NCI-H1417 treated with DMSO at 0.1 percent for 48 hours (cell line): Measurements from ENCODE around the gene CNPY4.
A peak's percentile ranks its signal among the peaks of the same experiment; 100 is the strongest.
"Not testable (repeated sequence)": the region's sequence is repeated elsewhere in the genome, so short reads cannot be mapped to it uniquely, and the experiment has no call there.

ENCODE experiments used
- DNase-seq: peaks from one replicate; lab custom pipeline; 2025; lab: John Stamatoyannopoulos, UW

The CNPY4 gene

GRCh38 chr7:100119970-100120732 lies 717 bp downstream of the CNPY4 start:
- no peak for DNase-seq

DNA sequence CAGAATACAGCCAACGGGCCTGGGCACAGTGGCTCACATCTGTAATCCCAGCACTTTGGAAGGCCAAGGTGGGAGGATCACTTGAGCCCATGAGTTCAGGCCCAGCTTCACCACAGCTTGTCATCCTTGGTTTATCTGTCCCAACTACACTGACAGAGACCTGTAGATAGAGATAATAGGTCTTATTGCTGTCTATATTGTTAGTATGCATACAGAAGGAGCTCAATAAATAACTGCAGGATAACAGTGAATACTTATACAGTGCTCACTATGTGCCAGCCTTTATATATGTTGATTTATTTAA lies 1.3 kb downstream of the CNPY4 start:
- no peak for DNase-seq

- peak; percentile 47 for DNase-seq
These were observed 2.6 kb downstream of the CNPY4 start for GRCh38 chr7:100122067-100122466.

DNA sequence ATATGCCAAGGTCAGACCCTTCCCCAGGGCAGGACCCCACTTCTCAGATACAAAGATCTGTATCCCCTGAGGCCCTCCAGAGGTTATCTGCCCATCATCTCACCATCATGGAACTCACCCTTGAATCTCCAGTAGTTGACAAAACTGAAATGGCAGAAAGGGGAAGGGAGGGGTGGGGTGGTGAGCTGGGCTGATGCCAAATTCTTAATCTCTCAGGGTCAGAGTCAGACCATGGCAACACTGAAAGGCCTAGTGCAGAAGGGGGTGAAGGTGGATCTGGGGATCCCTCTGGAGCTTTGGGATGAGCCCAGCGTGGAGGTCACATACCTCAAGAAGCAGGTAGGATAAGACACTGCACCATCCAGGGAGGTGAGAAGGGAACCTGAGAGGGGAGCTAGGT lies 3.1 kb downstream of the CNPY4 start:
- no peak for DNase-seq

DNA sequence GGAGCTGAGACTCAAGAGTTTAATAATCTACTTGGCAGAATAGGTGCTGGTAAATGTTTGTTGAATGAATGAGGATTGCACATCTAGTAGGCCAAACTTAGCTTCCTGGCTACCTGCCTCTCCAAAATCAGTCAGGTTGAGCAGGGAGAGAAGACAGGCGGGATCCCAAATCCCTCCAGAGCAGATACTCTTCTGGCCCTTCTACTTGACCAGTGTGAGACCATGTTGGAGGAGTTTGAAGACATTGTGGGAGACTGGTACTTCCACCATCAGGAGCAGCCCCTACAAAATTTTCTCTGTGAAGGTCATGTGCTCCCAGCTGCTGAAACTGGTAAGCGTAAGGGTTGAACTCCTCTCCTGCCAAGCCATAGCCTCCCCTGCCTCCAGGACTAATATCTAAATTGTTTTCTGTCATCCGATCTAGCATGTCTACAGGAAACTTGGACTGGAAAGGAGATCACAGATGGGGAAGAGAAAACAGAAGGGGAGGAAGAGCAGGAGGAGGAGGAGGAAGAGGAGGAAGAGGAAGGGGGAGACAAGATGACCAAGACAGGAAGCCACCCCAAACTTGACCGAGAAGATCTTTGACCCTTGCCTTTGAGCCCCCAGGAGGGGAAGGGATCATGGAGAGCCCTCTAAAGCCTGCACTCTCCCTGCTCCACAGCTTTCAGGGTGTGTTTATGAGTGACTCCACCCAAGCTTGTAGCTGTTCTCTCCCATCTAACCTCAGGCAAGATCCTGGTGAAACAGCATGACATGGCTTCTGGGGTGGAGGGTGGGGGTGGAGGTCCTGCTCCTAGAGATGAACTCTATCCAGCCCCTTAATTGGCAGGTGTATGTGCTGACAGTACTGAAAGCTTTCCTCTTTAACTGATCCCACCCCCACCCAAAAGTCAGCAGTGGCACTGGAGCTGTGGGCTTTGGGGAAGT lies 5.1 kb downstream of the CNPY4 start:
- no peak for DNase-seq

DNA sequence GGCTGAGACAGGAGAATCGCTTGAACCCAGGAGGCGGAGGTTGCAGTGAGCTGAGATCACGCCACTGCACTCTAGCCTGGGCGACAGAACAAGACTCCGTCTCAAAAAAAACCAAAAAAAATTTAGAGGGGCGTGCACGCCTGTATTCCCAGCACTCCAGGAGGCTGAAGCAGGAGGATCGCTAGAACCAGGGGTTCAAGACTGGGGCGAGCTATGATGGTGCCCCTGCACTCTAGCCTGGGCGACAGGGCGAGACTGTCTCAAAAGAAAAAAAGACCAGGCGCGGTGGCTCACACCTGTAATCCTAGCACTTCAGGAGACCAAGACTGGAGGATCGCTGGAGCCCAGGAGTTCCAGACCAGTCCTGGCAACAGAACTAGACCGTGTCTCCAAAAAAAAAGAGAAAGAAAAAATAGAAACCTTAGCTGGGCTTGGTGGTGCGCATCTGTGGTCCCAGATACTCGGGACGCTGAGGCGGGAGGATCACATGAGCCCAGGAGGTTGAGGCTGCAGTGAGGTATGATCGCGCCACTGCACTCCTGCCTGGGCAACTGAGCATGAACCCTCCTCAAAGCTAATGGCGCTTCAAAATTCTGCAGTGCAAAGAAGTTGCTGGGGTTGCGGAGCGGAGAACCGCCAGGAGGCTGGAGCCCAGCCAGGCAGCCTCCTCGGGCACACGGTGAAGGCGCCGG lies 7.0 kb downstream of the CNPY4 start:
- DNase-seq: no peak

- peak; percentile 87 for DNase-seq
These were observed 7.8 kb downstream of the CNPY4 start, which contains the start of gene MBLAC1 for GRCh38 chr7:100126931-100127865. Gene MBLAC1 (plus strand): TSS chr7:100126967. CDS start chr7:100127396, 429 bp downstream.

DNA sequence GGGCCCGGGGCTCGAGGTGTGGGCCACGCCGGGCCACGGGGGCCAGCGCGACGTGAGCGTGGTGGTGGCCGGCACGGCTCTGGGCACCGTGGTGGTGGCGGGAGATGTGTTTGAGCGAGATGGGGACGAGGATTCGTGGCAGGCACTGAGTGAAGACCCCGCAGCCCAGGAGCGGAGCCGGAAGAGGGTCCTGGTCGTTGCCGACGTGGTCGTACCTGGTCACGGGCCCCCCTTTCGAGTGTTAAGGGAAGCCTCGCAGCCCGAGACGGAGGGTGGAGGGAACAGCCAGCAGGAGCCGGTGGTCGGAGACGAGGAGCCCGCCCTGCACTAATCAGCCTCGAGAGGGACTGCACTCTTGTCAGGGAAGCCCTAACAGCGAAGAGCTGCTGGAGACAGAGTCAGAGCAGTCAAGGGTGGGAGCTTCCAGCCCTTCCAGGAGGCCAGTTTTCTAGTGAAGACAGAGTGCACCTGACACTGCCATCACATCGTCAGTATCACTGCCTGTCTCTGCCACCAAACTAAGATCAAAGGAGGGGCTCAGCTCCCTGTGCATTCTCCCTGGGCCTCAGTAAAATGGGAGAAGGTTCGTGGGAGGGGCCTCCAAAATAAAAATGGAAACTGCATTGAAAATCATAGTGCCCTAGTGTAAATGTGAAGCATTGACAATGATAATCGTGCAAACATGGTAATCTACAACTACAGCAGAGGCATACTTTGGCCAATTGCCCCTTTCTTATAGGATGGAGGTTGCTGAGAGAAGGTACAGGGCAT lies 8.6 kb downstream of the CNPY4 start:
- DNase-seq: no peak

DNA sequence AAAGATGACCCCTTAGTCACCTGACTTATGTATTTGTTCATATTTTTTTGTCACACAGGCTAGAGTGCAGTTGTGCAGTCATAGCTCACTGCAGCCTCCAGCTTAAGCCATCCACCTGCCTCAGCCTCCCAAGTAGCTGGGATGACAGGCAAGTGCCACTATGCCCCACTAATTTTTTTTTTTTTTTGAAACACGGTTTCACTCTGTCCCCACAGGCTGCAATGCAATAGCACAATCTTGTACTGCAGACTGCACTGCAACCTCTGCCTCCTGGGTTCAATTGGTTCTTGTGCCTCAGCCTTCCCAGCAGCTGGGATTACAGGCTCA lies 9.2 kb downstream of the CNPY4 start:
- DNase-seq: no peak

GRCh38 chr7:100130220-100130607 lies 10.8 kb downstream of the CNPY4 start:
- DNase-seq: peak; percentile 44

GRCh38 chr7:100130608-100131453 lies 11.4 kb downstream of the CNPY4 start:
- no peak for DNase-seq

DNA sequence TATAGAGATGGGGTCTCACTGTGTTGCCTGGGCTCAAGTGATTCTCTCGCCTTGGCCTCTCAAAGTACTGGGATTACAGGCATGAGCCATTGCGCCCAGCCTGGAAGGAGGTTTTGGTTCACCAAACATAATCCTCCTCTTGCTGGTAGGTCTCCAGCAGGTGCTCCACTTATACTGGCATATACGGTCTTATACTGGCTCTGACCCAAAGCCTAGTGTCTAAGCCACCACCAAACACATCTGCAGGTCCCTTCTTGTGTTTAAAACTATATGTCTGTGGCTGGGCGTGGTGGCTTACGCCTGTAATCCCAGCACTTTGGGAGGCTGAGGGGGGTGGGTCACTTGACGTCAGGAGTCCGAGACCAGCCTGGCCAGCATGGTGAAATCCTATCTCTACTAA lies 12.7 kb downstream of the CNPY4 start:
- DNase-seq: no peak

DNA sequence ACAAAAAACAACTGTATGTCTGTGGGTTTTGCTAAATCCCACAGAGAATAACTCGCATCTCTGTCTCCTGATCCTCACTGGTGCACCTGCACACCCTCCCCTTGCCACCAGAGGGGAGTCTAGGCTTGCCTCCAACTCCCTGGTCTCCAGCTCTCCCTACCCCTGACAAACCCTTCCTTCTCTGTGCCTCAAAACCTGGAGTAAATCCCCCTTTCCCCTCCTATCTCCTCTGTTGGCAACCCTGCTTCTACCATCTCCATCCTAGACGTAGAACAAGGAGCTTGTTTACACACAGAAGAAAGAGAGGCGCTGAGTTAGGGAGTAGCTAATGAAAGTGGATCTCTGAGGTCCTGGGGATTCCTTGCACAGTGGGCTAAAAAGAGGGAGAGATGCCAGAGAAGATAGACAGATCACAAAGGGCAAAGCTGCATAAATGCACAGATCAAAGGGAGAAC lies 13.3 kb downstream of the CNPY4 start:
- DNase-seq: no peak

GRCh38 chr7:100137851-100138760 lies 18.7 kb downstream of the CNPY4 start:
- DNase-seq: no peak

GRCh38 chr7:100141555-100141949 lies 22.1 kb downstream of the CNPY4 start:
- DNase-seq: no peak

DNA sequence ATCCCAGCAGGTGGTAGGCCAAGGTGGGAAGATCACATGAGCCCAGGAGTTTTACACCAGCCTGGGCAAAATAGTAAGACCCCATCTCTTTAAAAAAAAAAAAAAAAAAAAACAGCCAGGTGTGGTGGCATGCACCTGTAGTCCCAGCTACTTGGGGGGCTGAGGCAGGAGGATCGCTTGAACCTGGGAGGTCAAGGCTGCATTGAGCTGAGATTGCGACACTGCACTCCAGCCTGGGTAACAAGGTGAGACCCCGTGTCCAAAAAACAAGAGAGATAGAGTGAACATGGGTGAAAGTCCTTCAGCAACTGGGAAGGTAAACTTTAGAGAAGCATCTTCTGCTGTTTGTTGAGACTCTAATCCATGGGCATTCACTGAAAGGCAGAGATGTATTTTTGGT lies 23.0 kb downstream of the CNPY4 start:
- DNase-seq: no peak

- DNase-seq: not testable (repeated sequence)
These were observed 26.9 kb downstream of the CNPY4 start for GRCh38 chr7:100146350-100146749.

DNA sequence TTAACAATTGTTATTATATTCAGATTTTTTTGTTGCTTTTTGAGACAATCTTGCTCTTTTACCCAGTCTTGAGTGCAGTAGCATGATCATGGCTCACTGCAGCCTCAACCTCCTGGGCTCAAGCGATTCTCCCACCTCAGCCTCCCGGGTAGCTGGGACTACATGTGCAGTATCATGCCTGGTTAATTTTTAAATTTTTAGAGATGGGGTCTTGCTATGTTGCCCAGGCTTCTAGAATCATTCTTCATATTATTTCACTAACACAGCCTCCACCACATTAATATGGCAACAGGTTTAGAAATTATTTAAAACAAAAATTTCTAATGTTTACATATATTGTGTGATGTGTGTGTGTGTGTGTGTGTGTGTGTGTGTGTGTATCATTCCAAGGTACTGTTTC lies 27.8 kb downstream of the CNPY4 start:
- no peak for DNase-seq

DNA sequence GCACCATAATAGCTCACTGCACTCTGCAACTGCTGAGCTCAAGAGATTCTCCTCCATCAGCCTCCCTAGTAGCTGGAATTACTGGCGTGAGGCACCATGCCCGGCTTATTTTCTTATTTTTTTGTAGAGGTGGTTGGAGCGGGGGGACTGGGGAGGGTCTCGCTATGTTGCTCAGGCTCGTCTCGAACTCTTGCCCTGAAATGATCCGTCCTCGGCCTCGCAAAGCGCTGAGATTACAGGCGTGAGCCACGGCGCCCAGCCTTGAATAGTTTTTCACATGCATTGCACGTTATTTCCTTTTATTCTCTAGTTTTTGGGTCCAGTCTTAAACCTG lies 28.8 kb downstream of the CNPY4 start:
- DNase-seq: no peak
